Right lobe of liver (tissue), 6 donors: ENCODE results near the gene ZNF175. TPM values are rescaled to one million over a fixed set of nuclear protein-coding genes. Genes with fewer than 3 reads are reported as not detected.

Experiments used
- ATAC-seq, 4 donors: fragments of 200-7000 bp; cut with Tn5 transposase; one replicate each; pipeline ENCODE4 v1.9.1; 2020; ENCODE audit warnings: mild to moderate bottlenecking in 4 of 4, moderate library complexity in 4 of 4
- DNase-seq, 3 donors: peaks; one replicate each; pipeline ENCODE4 v3.0.0-alpha.2; 2020
- H3K27ac ChIP-seq, 3 donors: fragments of 200-600 bp; one replicate each; pipeline ENCODE4 v1.8.0; 2022
- H3K27me3 ChIP-seq, 2 donors: fragments of 200-600 bp; one replicate each; pipeline ENCODE4 v1.8.0; 2022
- H3K36me3 ChIP-seq, 4 donors: fragments of 200-600 bp; sonication (generic) in 1 of 4; one replicate each; pipeline versions ENCODE4 v1.5.1 to v1.8.0; 2017 to 2022; ENCODE audit warnings: control low read depth in 1 of 4
- H3K4me1 ChIP-seq, 4 donors: fragments of 200-600 bp; sonication (generic) in 1 of 4; one replicate each; pipeline versions ENCODE4 v1.5.1 to v1.8.0; 2017 to 2022; ENCODE audit warnings: control low read depth in 1 of 4
- H3K4me3 ChIP-seq, 3 donors: fragments of 200-600 bp; one replicate each; pipeline ENCODE4 v1.8.0; 2022
- H3K9me3 ChIP-seq, 4 donors: fragments of 200-600 bp; sonication (generic) in 1 of 4; one replicate each; pipeline versions ENCODE4 v1.5.1 to v1.8.0; 2017 to 2022; ENCODE audit warnings: control low read depth in 1 of 4
- POLR2A ChIP-seq: fragments of 450-650 bp; IDR thresholded peaks from one replicate; pipeline ENCODE4 v1.6.1; 2017; ENCODE audit warnings: antibody characterized with exemption, mild to moderate bottlenecking
- WGBS: methylation state at CpG from one replicate; pipeline ENCODE4 v1.1.6; 2018; ENCODE audit warnings: low coverage, low lambda C conversion rate; ENCODE audit not compliant: insufficient coverage; ENCODE audit errors: missing lambda C conversion rate; 5-methylcytosine and 5-hydroxymethylcytosine counted together
- intact Hi-C, 2 donors: fragments of 100-400 bp; cut with DNase I; formaldehyde crosslinking; loops; one replicate each; pipeline versions ENCODE4 v1.11.2 to v1.14.1; 2022
- total RNA-seq, 6 experiments: library from RNA; depleted of rRNA in 2 of 6; stranded (reverse); fragments of >200 nt in 2 of 6; fragmentation: NEBNext Ultra II Directional in 3 of 6; extraction: Animal tissue kit (Norgen Biotek cat#: 25700) in 3 of 6; gene quantifications; one replicate each; pipeline versions ENCODE4 v1.1.0 to v1.2.4, GENCODE V29; 2016 to 2023
- TF ChIP-seq, protein P1 (sequence below), 4 donors: fragments of 200-600 bp in 3 of 4; fragments of 450-650 bp in 1 of 4; IDR thresholded peaks; one replicate each; pipeline versions ENCODE4 v1.5.1 to v1.8.0; 2016 to 2022; ENCODE audit warnings: antibody characterized with exemption in 4 of 4, mild to moderate bottlenecking in 2 of 4
- donor health status: DM: no; HTN: yes; CAD: no.
- donor health status: DM: no; HTN: no; CAD: no.
- donor health status: DM: no; HTN: no; CAD: no.
- donor health status: DM: no; HTN: yes; CAD: no.
- donor health status: DM: no; HTN: yes; CAD: no.

ZNF175 gene
- total RNA-seq, 6 experiments from 2014 or later = 1.2 to 5.2 (median 4.4) TPM

DNA sequence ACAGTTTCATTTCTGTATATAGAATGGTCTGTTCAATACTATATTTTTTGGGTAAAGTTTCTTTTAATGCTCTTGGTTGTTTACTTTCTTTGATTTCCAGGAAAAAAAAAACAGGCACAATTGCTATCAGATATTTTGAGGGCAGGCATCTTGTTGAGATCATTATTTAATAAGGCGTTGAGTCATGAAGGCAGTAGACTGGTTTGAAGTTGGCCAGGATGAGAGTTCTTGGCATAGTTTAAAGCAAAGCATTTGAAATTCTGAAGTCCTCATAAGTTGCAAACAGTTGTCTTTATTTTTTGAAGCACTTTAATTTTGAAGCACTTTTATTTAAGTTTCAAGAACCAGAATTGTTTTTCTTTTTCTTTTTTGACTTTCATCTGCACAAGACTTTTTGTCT lies 2.6 kb upstream of the ZNF175 start:
- TF ChIP-seq, protein P1, sequence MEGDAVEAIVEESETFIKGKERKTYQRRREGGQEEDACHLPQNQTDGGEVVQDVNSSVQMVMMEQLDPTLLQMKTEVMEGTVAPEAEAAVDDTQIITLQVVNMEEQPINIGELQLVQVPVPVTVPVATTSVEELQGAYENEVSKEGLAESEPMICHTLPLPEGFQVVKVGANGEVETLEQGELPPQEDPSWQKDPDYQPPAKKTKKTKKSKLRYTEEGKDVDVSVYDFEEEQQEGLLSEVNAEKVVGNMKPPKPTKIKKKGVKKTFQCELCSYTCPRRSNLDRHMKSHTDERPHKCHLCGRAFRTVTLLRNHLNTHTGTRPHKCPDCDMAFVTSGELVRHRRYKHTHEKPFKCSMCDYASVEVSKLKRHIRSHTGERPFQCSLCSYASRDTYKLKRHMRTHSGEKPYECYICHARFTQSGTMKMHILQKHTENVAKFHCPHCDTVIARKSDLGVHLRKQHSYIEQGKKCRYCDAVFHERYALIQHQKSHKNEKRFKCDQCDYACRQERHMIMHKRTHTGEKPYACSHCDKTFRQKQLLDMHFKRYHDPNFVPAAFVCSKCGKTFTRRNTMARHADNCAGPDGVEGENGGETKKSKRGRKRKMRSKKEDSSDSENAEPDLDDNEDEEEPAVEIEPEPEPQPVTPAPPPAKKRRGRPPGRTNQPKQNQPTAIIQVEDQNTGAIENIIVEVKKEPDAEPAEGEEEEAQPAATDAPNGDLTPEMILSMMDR (IDR thresholded peaks at IDR 0.05) = no peak
- TF ChIP-seq POLR2A = no peak
- Histone ChIP-seq H3K9me3 (no peaks in the 10 kb centered on the region), H3K4me3 (no peak overlapping the region), H3K27ac (no peak overlapping the region), H3K36me3 (no peaks in the 10 kb centered on the region), H3K4me1 (peaks cover 0 to 6% (median 0%) of the 10 kb centered on the region in 4 donors), H3K27me3 (no peaks in the 10 kb centered on the region)
- DNase-seq = no peak
- intact Hi-C loops = no loop called here
- 58% methylated on average over 1 of the region's 1 CpG for WGBS
- no peak for ATAC-seq

DNA sequence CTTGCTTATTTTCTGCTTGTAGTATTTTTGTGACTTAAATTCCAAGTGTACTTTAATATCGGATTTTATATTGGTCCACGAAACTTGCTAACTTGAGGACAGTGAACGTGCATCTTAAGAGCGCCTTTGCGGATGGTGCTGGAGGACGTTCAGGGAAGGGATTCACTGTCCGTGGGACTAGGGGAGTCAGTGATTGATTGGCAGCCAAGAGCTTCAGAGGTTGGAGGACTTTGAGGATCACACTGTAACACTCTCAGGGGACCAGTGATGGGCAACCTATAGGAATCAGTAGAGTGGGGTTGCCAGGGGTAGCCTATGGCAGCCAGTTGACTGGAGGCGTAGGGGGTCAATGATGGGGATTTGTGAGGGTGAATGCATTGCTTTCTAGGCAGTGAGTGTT lies 516 bp downstream of the ZNF175 start:
- WGBS = 4% methylated on average over 8 of the region's 8 CpGs
- no peak for TF ChIP-seq POLR2A
- TF ChIP-seq, protein P1 (IDR thresholded peaks at IDR 0.05) = no peak
- Histone ChIP-seq H3K4me1 (peaks cover 0 to 6% (median 0%) of the 10 kb centered on the region in 4 donors), H3K4me3 (peak overlapping the region; percentile 36 to 68 (median 66)), H3K36me3 (peaks cover 0 to 13% (median 0%) of the 10 kb centered on the region in 4 donors), H3K27me3 (no peaks in the 10 kb centered on the region), H3K9me3 (no peaks in the 10 kb centered on the region), H3K27ac (no peak overlapping the region)
- DNase-seq (no peak), ATAC-seq (no peak)
- intact Hi-C loops = no loop called here

DNA sequence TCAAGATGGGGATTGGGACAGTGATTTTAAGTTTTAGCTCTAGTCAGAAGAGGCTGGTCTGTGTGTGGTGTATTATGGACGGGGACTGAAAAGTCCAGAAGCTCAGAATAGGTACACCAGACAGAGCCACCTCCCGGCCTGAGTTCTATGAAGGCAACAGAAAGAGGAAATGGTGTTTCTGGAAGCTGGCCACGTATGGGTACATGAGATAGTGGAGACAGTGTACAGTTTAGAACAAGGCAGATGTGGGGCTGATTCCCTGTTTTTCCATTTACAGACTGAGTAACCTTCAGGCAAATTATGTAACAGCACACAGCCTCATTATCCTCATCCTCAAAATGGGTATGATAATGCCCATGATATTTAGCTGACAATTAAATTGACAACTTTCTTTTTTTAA lies 1.3 kb downstream of the ZNF175 start:
- intact Hi-C loops = no loop called here
- no peak for DNase-seq
- 60% methylated on average over 2 of the region's 3 CpGs for WGBS

DNA sequence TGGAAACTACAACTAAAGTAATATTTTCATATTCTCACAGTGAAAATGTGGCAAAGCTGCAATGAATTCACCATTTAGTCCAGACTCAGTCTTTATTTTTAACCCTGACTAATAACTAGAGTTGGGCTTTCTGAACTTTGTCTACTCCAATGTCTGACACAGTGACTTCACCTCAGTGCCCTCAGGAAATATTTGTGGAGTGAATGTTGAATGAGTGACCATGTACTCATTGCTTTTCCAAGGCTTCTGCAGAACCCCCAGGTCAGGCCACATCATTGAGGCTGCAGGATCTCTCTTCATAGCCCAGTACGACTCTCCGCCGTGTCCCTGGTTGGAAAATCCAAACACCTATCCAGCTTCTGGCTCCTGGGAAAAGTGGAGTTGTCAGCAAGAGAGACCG lies 1.8 kb downstream of the ZNF175 start:
- no peak overlapping the region for H3K27ac ChIP-seq
- peaks cover 0 to 6% (median 0%) of the 10 kb centered on the region in 4 donors for H3K4me1 ChIP-seq
- no peak for ATAC-seq
- H3K27me3 ChIP-seq = no peaks in the 10 kb centered on the region
- no peak for TF ChIP-seq POLR2A
- TF ChIP-seq, protein P1 (IDR thresholded peaks at IDR 0.05) = no peak
- WGBS = 97% methylated on average over 4 of the region's 4 CpGs
- no peaks in the 10 kb centered on the region for H3K9me3 ChIP-seq
- DNase-seq = no peak
- no peak overlapping the region for H3K4me3 ChIP-seq
- intact Hi-C loops = no loop called here
- H3K36me3 ChIP-seq = peaks cover 0 to 13% (median 2%) of the 10 kb centered on the region in 4 donors

More for the DNA sequence above, 1.3 kb downstream of the ZNF175 start:
- no peaks in the 10 kb centered on the region for H3K9me3 ChIP-seq
- TF ChIP-seq POLR2A = no peak
- TF ChIP-seq, protein P1 (IDR thresholded peaks at IDR 0.05) = no peak
- peaks cover 0 to 13% (median 1%) of the 10 kb centered on the region in 4 donors for H3K36me3 ChIP-seq
- peaks cover 0 to 6% (median 0%) of the 10 kb centered on the region in 4 donors for H3K4me1 ChIP-seq
- H3K4me3 ChIP-seq = peak overlapping the region in 2 of 3 donors; percentile 36 to 68
- ATAC-seq = no peak
- no peak overlapping the region for H3K27ac ChIP-seq
- H3K27me3 ChIP-seq = no peaks in the 10 kb centered on the region

DNA sequence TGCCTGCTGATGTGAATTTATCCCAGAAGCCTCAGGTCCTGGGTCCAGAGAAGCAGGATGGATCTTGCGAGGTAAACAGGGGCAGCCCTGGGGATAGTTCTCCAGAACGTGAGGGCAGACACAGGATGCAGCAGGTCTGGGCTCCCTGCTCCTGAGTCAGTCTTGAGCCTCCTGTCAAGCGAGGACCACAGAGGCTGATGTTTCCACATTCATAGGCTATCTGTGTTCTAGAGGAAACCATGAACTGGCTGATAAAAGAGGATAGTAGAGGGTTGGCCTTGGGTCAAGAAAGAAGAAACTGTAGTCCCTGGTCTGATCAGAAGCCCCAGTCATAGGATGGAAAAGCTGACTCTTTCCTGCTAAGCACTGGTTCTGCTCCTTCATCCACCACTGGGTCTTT lies 2.2 kb downstream of the ZNF175 start:
- H3K27me3 ChIP-seq = no peaks in the 10 kb centered on the region
- peaks cover 0 to 6% (median 0%) of the 10 kb centered on the region in 4 donors for H3K4me1 ChIP-seq
- H3K9me3 ChIP-seq = no peaks in the 10 kb centered on the region
- TF ChIP-seq, protein P1 (IDR thresholded peaks at IDR 0.05) = no peak
- intact Hi-C loops = no loop called here
- no peak overlapping the region for H3K27ac ChIP-seq
- no peak overlapping the region for H3K4me3 ChIP-seq
- no peak for ATAC-seq
- WGBS = 74% methylated on average over 2 of the region's 3 CpGs
- no peak for DNase-seq
- H3K36me3 ChIP-seq = peaks cover 0 to 13% (median 2%) of the 10 kb centered on the region in 4 donors
